IMR-90 (cell line): ENCODE measurements around the gene RAPGEF5. TPM values are rescaled to one million over a fixed set of nuclear protein-coding genes. Genes with fewer than 3 reads are reported as not detected.

Experiments
- ATAC-seq: fragments of 200-7000 bp; cut with Tn5 transposase; 2 replicates; pipeline ENCODE4 v1.9.1; 2020; ENCODE audit warnings: low read depth, mild to moderate bottlenecking, moderate library complexity
- BruUV-seq: library from RNA; stranded (reverse); fragments of 400-500 nt; replicated peaks from 2 replicates; lab custom pipeline; 2021; lab: Mats Ljungman, UMichigan
- CTCF ChIA-PET: fragments of 300-600 bp; formaldehyde crosslinking; extraction: SDS; loops from one replicate; lab custom pipeline; 2021; ENCODE audit warnings: antibody characterized with exemption; lab: Yijun Ruan, JAX
- POLR2A ChIA-PET: fragments of 300-600 bp; sonication (Branson Sonifier 250); formaldehyde crosslinking; loops from one replicate; lab custom pipeline; 2022; ENCODE audit warnings: antibody characterized with exemption; ENCODE audit not compliant: unreplicated experiment; lab: Charles Lee
- DNase-seq: peaks from one replicate; pipeline ENCODE4 v3.0.0; 2013
- H2AFZ ChIP-seq: replicated peaks from 2 replicates; pipeline ENCODE3; 2013; ENCODE audit warnings: low read length, mild to moderate bottlenecking; ENCODE audit not compliant: poor library complexity
- H2AK5ac ChIP-seq: 2 replicates; pipeline ENCODE4 v1.6.1; 2013; ENCODE audit warnings: low read depth, low read length, inconsistent platforms
- H2AK9ac ChIP-seq: replicated peaks from 2 replicates; pipeline ENCODE3; 2013; ENCODE audit warnings: mild to moderate bottlenecking, low read depth, low read length, moderate library complexity; ENCODE audit not compliant: poor library complexity
- H2BK120ac ChIP-seq: 2 replicates; pipeline ENCODE4 v1.6.1; 2013; ENCODE audit warnings: low read depth, low read length, inconsistent platforms
- H2BK15ac ChIP-seq: 3 replicates; pipeline ENCODE4 v1.6.1; 2013; ENCODE audit warnings: low read depth, low read length, inconsistent platforms
- H2BK20ac ChIP-seq: 2 replicates; pipeline ENCODE4 v1.6.1; 2013; ENCODE audit warnings: low read depth, mild to moderate bottlenecking, inconsistent platforms, low read length, moderate library complexity
- H2BK5ac ChIP-seq: 2 replicates; pipeline ENCODE4 v1.6.1; 2013; ENCODE audit warnings: mild to moderate bottlenecking, low read depth, low read length, inconsistent platforms; ENCODE audit not compliant: poor library complexity, severe bottlenecking
- H3K14ac ChIP-seq: replicated peaks from 2 replicates; pipeline ENCODE4 v1.6.1; 2013; ENCODE audit warnings: low read depth, low read length, inconsistent platforms
- H3K18ac ChIP-seq: 2 replicates; pipeline ENCODE4 v1.6.1; 2013; ENCODE audit warnings: low read depth, low read length, control low read depth
- H3K23ac ChIP-seq: 2 replicates; pipeline ENCODE4 v1.6.1; 2013; ENCODE audit warnings: low read depth, low read length, inconsistent platforms
- H3K27ac ChIP-seq: 2 replicates; pipeline ENCODE4 v1.5.1; 2013; ENCODE audit warnings: mild to moderate bottlenecking, control low read depth, low read length; ENCODE audit not compliant: insufficient read depth
- H3K27me3 ChIP-seq: 2 replicates; pipeline ENCODE4 v1.6.1; 2013; ENCODE audit warnings: low read length; ENCODE audit not compliant: control insufficient read depth, insufficient read depth
- H3K36me3 ChIP-seq: 2 replicates; pipeline ENCODE4 v1.6.1; 2013; ENCODE audit warnings: low read length, mixed read lengths; ENCODE audit not compliant: control insufficient read depth, insufficient read depth
- H3K4ac ChIP-seq: 2 replicates; pipeline ENCODE4 v1.6.1; 2013; ENCODE audit warnings: low read depth, low read length, inconsistent platforms
- H3K4me1 ChIP-seq: 2 replicates; pipeline ENCODE4 v1.6.1; 2013; ENCODE audit warnings: low read length, mixed read lengths; ENCODE audit not compliant: control insufficient read depth, insufficient read depth
- H3K4me2 ChIP-seq: 2 replicates; pipeline ENCODE4 v1.6.1; 2013; ENCODE audit warnings: low read depth, mild to moderate bottlenecking, control low read depth, low read length, moderate library complexity
- H3K4me3 ChIP-seq: 2 replicates; pipeline ENCODE4 v1.5.1; 2013; ENCODE audit warnings: low read depth, mild to moderate bottlenecking, control low read depth, low read length, moderate library complexity; ENCODE audit not compliant: insufficient read depth
- H3K56ac ChIP-seq: 2 replicates; pipeline ENCODE4 v1.6.1; 2013; ENCODE audit warnings: low read length, inconsistent platforms; ENCODE audit not compliant: insufficient read depth; ENCODE audit errors: extremely low read depth
- H3K79me1 ChIP-seq, 2 experiments: 2 replicates each; pipeline ENCODE4 v1.6.1; 2013; ENCODE audit warnings: low read length in 2 of 2, inconsistent platforms in 1 of 2, low read depth in 1 of 2
- H3K9ac ChIP-seq: 2 replicates; pipeline ENCODE4 v1.6.1; 2013; ENCODE audit warnings: low read depth, low read length, control low read depth
- H3K9me1 ChIP-seq: 2 replicates; pipeline ENCODE4 v1.6.1; 2013; ENCODE audit warnings: low read length, inconsistent platforms; ENCODE audit not compliant: insufficient read depth
- H3K9me3 ChIP-seq: 2 replicates; pipeline ENCODE4 v1.6.1; 2013; ENCODE audit warnings: low read length; ENCODE audit not compliant: control insufficient read depth, insufficient read depth
- H4K20me1 ChIP-seq: 2 replicates; pipeline ENCODE4 v1.6.1; 2013; ENCODE audit warnings: low read length, inconsistent platforms; ENCODE audit not compliant: insufficient read depth
- H4K5ac ChIP-seq: 2 replicates; pipeline ENCODE4 v1.6.1; 2013; ENCODE audit warnings: mild to moderate bottlenecking, low read depth, low read length, control low read depth
- H4K8ac ChIP-seq, 2 experiments: 2 replicates each; pipeline ENCODE4 v1.6.1; 2013; ENCODE audit warnings: low read depth in 2 of 2, low read length in 2 of 2, control low read depth in 1 of 2, inconsistent platforms in 1 of 2
- H4K91ac ChIP-seq: 2 replicates; pipeline ENCODE4 v1.6.1; 2013; ENCODE audit warnings: low read depth, low read length, inconsistent platforms; ENCODE audit not compliant: insufficient read depth
- BHLHE40 ChIP-seq: fragments of 150-350 bp; IDR thresholded peaks from 2 replicates; pipeline ENCODE4 v1.6.1; 2016; ENCODE audit warnings: mild to moderate bottlenecking, low read depth, low read length
- CEBPB ChIP-seq: IDR thresholded peaks from 2 replicates; pipeline ENCODE4 v1.6.1; 2012; ENCODE audit warnings: low read depth, low read length, improper control_type of control experiment
- CHD1 ChIP-seq: IDR thresholded peaks from 2 replicates; pipeline ENCODE4 v1.6.1; 2012; ENCODE audit warnings: low read depth, low read length, improper control_type of control experiment
- FOS ChIP-seq: fragments of 150-350 bp; IDR thresholded peaks from 2 replicates; pipeline ENCODE4 v1.6.1; 2016; ENCODE audit warnings: low read depth, low read length
- MAFK ChIP-seq: IDR thresholded peaks from 2 replicates; pipeline ENCODE4 v1.6.1; 2012; ENCODE audit warnings: low read depth, low read length, improper control_type of control experiment
- MAZ ChIP-seq: IDR thresholded peaks from 2 replicates; pipeline ENCODE4 v1.6.1; 2012; ENCODE audit warnings: low read depth, mild to moderate bottlenecking, low read length, improper control_type of control experiment, moderate library complexity, borderline replicate concordance
- MXI1 ChIP-seq: IDR thresholded peaks from 2 replicates; pipeline ENCODE4 v1.6.1; 2012; ENCODE audit warnings: low read depth, mild to moderate bottlenecking, low read length, moderate library complexity, borderline replicate concordance
- NFE2L2 ChIP-seq: fragments of 150-350 bp; IDR thresholded peaks from 2 replicates; pipeline ENCODE4 v1.6.1; 2016; ENCODE audit warnings: low read depth, mild to moderate bottlenecking, low read length
- POLR2A ChIP-seq: IDR thresholded peaks from 2 replicates; pipeline ENCODE4 v1.6.1; 2012; ENCODE audit warnings: mild to moderate bottlenecking, low read depth, low read length
- RAD21 ChIP-seq: IDR thresholded peaks from 2 replicates; pipeline ENCODE4 v1.6.1; 2012; ENCODE audit warnings: low read length, improper control_type of control experiment
- RCOR1 ChIP-seq: IDR thresholded peaks from 2 replicates; pipeline ENCODE4 v1.6.1; 2012; ENCODE audit warnings: mild to moderate bottlenecking, low read length, improper control_type of control experiment; ENCODE audit not compliant: insufficient replicate concordance
- RFX5 ChIP-seq: IDR thresholded peaks from 2 replicates; pipeline ENCODE4 v1.8.0; 2012; ENCODE audit warnings: low read depth, mild to moderate bottlenecking, low read length, moderate library complexity
- SMC3 ChIP-seq: fragments of 150-350 bp; IDR thresholded peaks from 2 replicates; pipeline ENCODE4 v1.6.1; 2016; ENCODE audit warnings: low read depth, mild to moderate bottlenecking, antibody characterized with exemption, low read length, moderate library complexity
- WGBS, 2 experiments: methylation state at CpG; one replicate each; pipeline versions ENCODE4 v1.1.5 to v1.1.7; 2013; ENCODE audit warnings: missing lambda C conversion rate in 2 of 2; ENCODE audit not compliant: insufficient read length in 1 of 2; ENCODE audit errors: extremely low coverage in 2 of 2; 5-methylcytosine and 5-hydroxymethylcytosine counted together
- dilution Hi-C: fragments of 300-500 bp; cut with HindIII; formaldehyde crosslinking; loops from one replicate; pipeline ENCODE4 v1.14.3; 2018; ENCODE audit warnings: low sequenced_read_pairs; ENCODE audit not compliant: unreplicated experiment
- in situ Hi-C: fragments of 300-500 bp; cut with MboI; formaldehyde crosslinking; loops from 3 replicates; pipeline ENCODE4 v1.14.3; 2019; ENCODE audit warnings: low sequenced_read_pairs, inconsistent platforms, mixed read lengths
- intact Hi-C: fragments of 100-400 bp; cut with micrococcal nuclease; formaldehyde crosslinking; loops from 2 replicates; pipeline ENCODE4 v1.10.0; 2022
- polyA plus RNA-seq, 3 experiments: library from polyadenylated mRNA; depleted of rRNA; stranded (reverse); fragments of >200 nt; gene quantifications; 2 replicates each; pipeline ENCODE4 v1.2.3, GENCODE V29; 2012; ENCODE audit warnings: low replicate concordance in 1 of 3
- total RNA-seq: library from RNA; depleted of rRNA; stranded (reverse); fragments of >200 nt; gene quantifications from 2 replicates; pipeline ENCODE4 v1.2.3, GENCODE V29; 2012
- TF ChIP-seq, protein P1 (sequence below): fragments of 150-350 bp; IDR thresholded peaks from 2 replicates; pipeline ENCODE4 v1.6.1; 2016; ENCODE audit warnings: low read depth, mild to moderate bottlenecking, low read length, moderate library complexity, borderline replicate concordance
- TF ChIP-seq, protein P2 (sequence below): conservative IDR thresholded peaks from 2 replicates; pipeline ENCODE4 v1.5.1; 2012; ENCODE audit warnings: mild to moderate bottlenecking, low read depth, low read length, improper control_type of control experiment
- TF ChIP-seq, protein P3 (sequence below): fragments of 150-350 bp; IDR thresholded peaks from 2 replicates; pipeline ENCODE4 v1.6.1; 2017; ENCODE audit warnings: mild to moderate bottlenecking, antibody characterized with exemption, low read length, low read depth

Gene RAPGEF5
- total and polyA plus RNA-seq, 2 of the 4 experiments (the other 2 are of a cell fraction) = 0.05 to 0.18 TPM

DNA sequence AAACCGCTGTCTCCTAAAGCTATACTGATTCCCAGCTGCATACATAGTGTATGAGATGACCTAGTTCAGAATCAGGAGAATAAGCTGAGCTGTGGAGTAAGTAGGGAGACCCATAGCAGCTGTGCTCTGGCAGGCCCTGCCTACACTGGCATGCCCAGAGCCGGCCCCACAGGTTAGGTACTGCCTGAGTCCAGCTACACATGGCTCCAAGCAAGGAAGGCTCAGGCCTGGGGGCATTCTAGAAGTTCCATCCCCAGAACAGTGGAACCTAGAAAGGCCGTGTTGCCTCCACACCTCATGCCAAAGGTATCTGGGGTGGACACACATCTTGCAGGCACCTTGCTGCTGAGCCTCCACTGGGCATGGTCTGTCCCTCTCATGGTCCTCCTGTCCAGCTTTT lies 215.6 kb downstream of the RAPGEF5 start:
- DNase-seq (no peak), ATAC-seq (no peak)
- no peaks in the 10 kb centered on the region for H4K20me1 ChIP-seq
- no peak overlapping the region for H3K4me2 ChIP-seq
- no peak overlapping the region for H3K4ac ChIP-seq
- no peak overlapping the region for H3K18ac ChIP-seq
- H3K4me1 ChIP-seq = no peaks in the 10 kb centered on the region
- TF ChIP-seq MXI1 (no peak), FOS (no peak), MAFK (no peak), BHLHE40 (no peak), RAD21 (no peak), SMC3 (no peak), CEBPB (no peak), MAZ (no peak), NFE2L2 (no peak), CHD1 (no peak), RCOR1 (no peak), POLR2A (no peak), RFX5 (no peak)
- TF ChIP-seq, protein P1, sequence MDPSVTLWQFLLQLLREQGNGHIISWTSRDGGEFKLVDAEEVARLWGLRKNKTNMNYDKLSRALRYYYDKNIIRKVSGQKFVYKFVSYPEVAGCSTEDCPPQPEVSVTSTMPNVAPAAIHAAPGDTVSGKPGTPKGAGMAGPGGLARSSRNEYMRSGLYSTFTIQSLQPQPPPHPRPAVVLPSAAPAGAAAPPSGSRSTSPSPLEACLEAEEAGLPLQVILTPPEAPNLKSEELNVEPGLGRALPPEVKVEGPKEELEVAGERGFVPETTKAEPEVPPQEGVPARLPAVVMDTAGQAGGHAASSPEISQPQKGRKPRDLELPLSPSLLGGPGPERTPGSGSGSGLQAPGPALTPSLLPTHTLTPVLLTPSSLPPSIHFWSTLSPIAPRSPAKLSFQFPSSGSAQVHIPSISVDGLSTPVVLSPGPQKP = no peak
- TF ChIP-seq, protein P2, sequence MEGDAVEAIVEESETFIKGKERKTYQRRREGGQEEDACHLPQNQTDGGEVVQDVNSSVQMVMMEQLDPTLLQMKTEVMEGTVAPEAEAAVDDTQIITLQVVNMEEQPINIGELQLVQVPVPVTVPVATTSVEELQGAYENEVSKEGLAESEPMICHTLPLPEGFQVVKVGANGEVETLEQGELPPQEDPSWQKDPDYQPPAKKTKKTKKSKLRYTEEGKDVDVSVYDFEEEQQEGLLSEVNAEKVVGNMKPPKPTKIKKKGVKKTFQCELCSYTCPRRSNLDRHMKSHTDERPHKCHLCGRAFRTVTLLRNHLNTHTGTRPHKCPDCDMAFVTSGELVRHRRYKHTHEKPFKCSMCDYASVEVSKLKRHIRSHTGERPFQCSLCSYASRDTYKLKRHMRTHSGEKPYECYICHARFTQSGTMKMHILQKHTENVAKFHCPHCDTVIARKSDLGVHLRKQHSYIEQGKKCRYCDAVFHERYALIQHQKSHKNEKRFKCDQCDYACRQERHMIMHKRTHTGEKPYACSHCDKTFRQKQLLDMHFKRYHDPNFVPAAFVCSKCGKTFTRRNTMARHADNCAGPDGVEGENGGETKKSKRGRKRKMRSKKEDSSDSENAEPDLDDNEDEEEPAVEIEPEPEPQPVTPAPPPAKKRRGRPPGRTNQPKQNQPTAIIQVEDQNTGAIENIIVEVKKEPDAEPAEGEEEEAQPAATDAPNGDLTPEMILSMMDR = no peak
- TF ChIP-seq, protein P3, sequence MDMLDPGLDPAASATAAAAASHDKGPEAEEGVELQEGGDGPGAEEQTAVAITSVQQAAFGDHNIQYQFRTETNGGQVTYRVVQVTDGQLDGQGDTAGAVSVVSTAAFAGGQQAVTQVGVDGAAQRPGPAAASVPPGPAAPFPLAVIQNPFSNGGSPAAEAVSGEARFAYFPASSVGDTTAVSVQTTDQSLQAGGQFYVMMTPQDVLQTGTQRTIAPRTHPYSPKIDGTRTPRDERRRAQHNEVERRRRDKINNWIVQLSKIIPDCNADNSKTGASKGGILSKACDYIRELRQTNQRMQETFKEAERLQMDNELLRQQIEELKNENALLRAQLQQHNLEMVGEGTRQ = no peak
- H3K36me3 ChIP-seq = no peaks in the 10 kb centered on the region
- no peaks in the 10 kb centered on the region for H3K9me1 ChIP-seq
- ChIA-PET POLR2A (no interaction called here), CTCF (no interaction called here)
- no peak overlapping the region for H2AK5ac ChIP-seq
- no peak overlapping the region for H3K56ac ChIP-seq
- no peak overlapping the region for H2BK5ac ChIP-seq
- H4K8ac ChIP-seq = no peak overlapping the region
- H3K4me3 ChIP-seq = no peak overlapping the region
- no peaks in the 10 kb centered on the region for H3K9me3 ChIP-seq
- H2BK15ac ChIP-seq = no peak overlapping the region
- no peak overlapping the region for H2BK120ac ChIP-seq
- H3K79me1 ChIP-seq = no peaks in the 10 kb centered on the region
- no peak overlapping the region for H3K9ac ChIP-seq
- WGBS, 2 experiments = no CpG with 5 or more reads among the region's 3 CpGs
- H2AK9ac ChIP-seq = no peak overlapping the region
- BruUV-seq = no TSS peak
- H3K14ac ChIP-seq = no peak overlapping the region
- no peak overlapping the region for H2AFZ ChIP-seq
- no peak overlapping the region for H4K5ac ChIP-seq
- in situ Hi-C loops = no loop called here
- H4K91ac ChIP-seq = no peak overlapping the region
- no peak overlapping the region for H2BK20ac ChIP-seq
- no peak overlapping the region for H3K27ac ChIP-seq
- intact Hi-C loops = no loop called here
- H3K27me3 ChIP-seq = no peaks in the 10 kb centered on the region; the same call in 1 of the 2 replicates
- no peak overlapping the region for H3K23ac ChIP-seq
- dilution Hi-C loops = no loop called here
